H1 (cell line): ENCODE results near the gene U2AF1L4. TPM values are rescaled to one million over a fixed set of nuclear protein-coding genes. Genes with fewer than 3 reads are reported as not detected.

Experiments used
- CTCF ChIA-PET: fragments of 300-600 bp; sonication (Branson Sonifier 250); formaldehyde crosslinking; loops from one replicate; lab custom pipeline; 2021; ENCODE audit not compliant: partially characterized antibody; lab: Charles Lee
- POLR2A ChIA-PET: fragments of 300-600 bp; sonication (Branson Sonifier 250); formaldehyde crosslinking; loops from one replicate; lab custom pipeline; 2021; ENCODE audit warnings: inconsistent platforms; ENCODE audit not compliant: partially characterized antibody; lab: Charles Lee
- DNase-seq, 2 experiments: peaks; one replicate each; pipeline versions ENCODE4 v3.0.0 to v3.0.0-alpha.2; 2010 to 2022; ENCODE audit warnings: low spot score in 2 of 2, low read depth in 1 of 2, mixed read lengths in 1 of 2
- FAIRE-seq: peaks from 2 replicates; lab custom pipeline; 2011; peaks lifted over from hg19 to GRCh38; lab: Jason Lieb, UNC
- H2AFZ ChIP-seq: 2 replicates; pipeline ENCODE4 v1.8.1; 2012; ENCODE audit warnings: low read length, inconsistent platforms
- H2AK5ac ChIP-seq: 2 replicates; pipeline ENCODE4 v1.6.1; 2013; ENCODE audit warnings: low read depth, low read length
- H2BK120ac ChIP-seq: replicated peaks from 2 replicates; pipeline ENCODE3; 2013; ENCODE audit warnings: low read depth, low read length, inconsistent platforms
- H2BK12ac ChIP-seq: 2 replicates; pipeline ENCODE4 v1.6.1; 2013; ENCODE audit warnings: low read depth, low read length
- H2BK15ac ChIP-seq: 2 replicates; pipeline ENCODE4 v1.6.1; 2013; ENCODE audit warnings: low read length
- H2BK20ac ChIP-seq: 2 replicates; pipeline ENCODE4 v1.6.1; 2013; ENCODE audit warnings: low read length
- H2BK5ac ChIP-seq: 2 replicates; pipeline ENCODE4 v1.6.1; 2013; ENCODE audit warnings: low read depth, low read length
- H3K14ac ChIP-seq: 2 replicates; pipeline ENCODE4 v1.6.1; 2013; ENCODE audit warnings: inconsistent platforms; ENCODE audit not compliant: insufficient read length
- H3K18ac ChIP-seq: 2 replicates; pipeline ENCODE4 v1.6.1; 2013; ENCODE audit warnings: low read length; ENCODE audit errors: extremely low read depth
- H3K23ac ChIP-seq: 2 replicates; pipeline ENCODE4 v1.6.1; 2013; ENCODE audit warnings: inconsistent platforms; ENCODE audit not compliant: insufficient read length
- H3K23me2 ChIP-seq: 2 replicates; pipeline ENCODE4 v1.6.1; 2013; ENCODE audit warnings: low read depth, low read length
- H3K27ac ChIP-seq: 2 replicates; pipeline ENCODE4 v1.6.1; 2011; ENCODE audit warnings: low read depth, low read length, inconsistent platforms
- H3K27me3 ChIP-seq, 4 experiments: replicated peaks in 1 of 4; 1 replicate in 1 of 4; 2 replicates in 3 of 4; pipeline versions ENCODE4 v1.6.1 to v1.8.1; 2011 to 2013; ENCODE audit warnings: low read length in 3 of 4, mild to moderate bottlenecking in 3 of 4, inconsistent platforms in 2 of 4, mixed read lengths in 2 of 4, moderate library complexity in 1 of 4; ENCODE audit not compliant: control insufficient read depth in 3 of 4, insufficient read depth in 3 of 4; ENCODE audit errors: extremely low read depth in 1 of 4
- H3K36me3 ChIP-seq, 4 experiments: 2 replicates each; pipeline versions ENCODE4 v1.6.1 to v1.8.1; 2011 to 2013; ENCODE audit warnings: mild to moderate bottlenecking in 4 of 4, low read length in 3 of 4, moderate library complexity in 2 of 4, control low read depth in 1 of 4, inconsistent platforms in 1 of 4; ENCODE audit not compliant: insufficient read depth in 4 of 4, control insufficient read depth in 2 of 4
- H3K4ac ChIP-seq: replicated peaks from 2 replicates; pipeline ENCODE3; 2013; ENCODE audit warnings: low read length, low read depth, mixed read lengths, inconsistent platforms; ENCODE audit not compliant: insufficient read length
- H3K4me1 ChIP-seq, 4 experiments: replicated peaks in 1 of 4; 1 replicate in 1 of 4; 2 replicates in 3 of 4; pipeline versions ENCODE4 v1.6.1 to v1.8.1; 2011 to 2013; ENCODE audit warnings: low read length in 3 of 4, inconsistent platforms in 2 of 4, mixed read lengths in 1 of 4; ENCODE audit not compliant: insufficient read depth in 4 of 4, control insufficient read depth in 3 of 4
- H3K4me2 ChIP-seq, 2 experiments: 2 replicates each; pipeline versions ENCODE4 v1.6.1 to v1.8.1; 2011 to 2013; ENCODE audit warnings: low read depth in 2 of 2, low read length in 2 of 2, control low read depth in 1 of 2, inconsistent platforms in 1 of 2, mild to moderate bottlenecking in 1 of 2; ENCODE audit not compliant: insufficient read depth in 1 of 2
- H3K4me3 ChIP-seq, 4 experiments: fragments of 200-600, 300-600 bp in 1 of 4; sonication (generic), shearing (Covaris generic), sonication (Bioruptor Twin) in 1 of 4; 2 replicates each; pipeline versions ENCODE4 v1.5.1 to v1.8.1; 2011 to 2016; ENCODE audit warnings: low read length in 4 of 4, low read depth in 3 of 4, control low read depth in 2 of 4, inconsistent platforms in 2 of 4, mild to moderate bottlenecking in 2 of 4, mixed read lengths in 1 of 4, moderate library complexity in 1 of 4; ENCODE audit not compliant: insufficient read depth in 2 of 4; ENCODE audit errors: extremely low read depth in 1 of 4
- H3K56ac ChIP-seq: replicated peaks from 2 replicates; pipeline ENCODE3; 2013; ENCODE audit warnings: low read depth, mild to moderate bottlenecking, mixed read lengths, low read length, inconsistent platforms; ENCODE audit not compliant: insufficient read length
- H3K79me1 ChIP-seq: 2 replicates; pipeline ENCODE4 v1.6.1; 2013; ENCODE audit warnings: low read depth, low read length, control low read depth
- H3K79me2 ChIP-seq, 2 experiments: 2 replicates each; pipeline versions ENCODE4 v1.6.1 to v1.8.1; 2012 to 2013; ENCODE audit warnings: low read length in 2 of 2, mild to moderate bottlenecking in 2 of 2, inconsistent platforms in 1 of 2; ENCODE audit not compliant: insufficient read depth in 2 of 2, control insufficient read depth in 1 of 2
- H3K9ac ChIP-seq, 4 experiments: replicated peaks in 1 of 4; 1 replicate in 1 of 4; 2 replicates in 3 of 4; pipeline versions ENCODE4 v1.6.1 to v1.8.1; 2011 to 2013; ENCODE audit warnings: low read depth in 3 of 4, low read length in 3 of 4, control low read depth in 2 of 4, mild to moderate bottlenecking in 2 of 4, moderate library complexity in 2 of 4, inconsistent platforms in 1 of 4; ENCODE audit errors: extremely low read depth in 1 of 4
- H3K9me3 ChIP-seq, 2 experiments: 2 replicates each; pipeline versions ENCODE4 v1.6.1 to v1.8.1; 2012 to 2013; ENCODE audit warnings: mild to moderate bottlenecking in 2 of 2, moderate library complexity in 2 of 2, control low read depth in 1 of 2, inconsistent platforms in 1 of 2, low read depth in 1 of 2, low read length in 1 of 2, mixed read lengths in 1 of 2; ENCODE audit not compliant: insufficient read depth in 2 of 2
- H4K20me1 ChIP-seq, 2 experiments: replicated peaks in 1 of 2; 2 replicates each; pipeline versions ENCODE3 to v1.8.1; 2011 to 2013; ENCODE audit warnings: inconsistent platforms in 2 of 2, low read length in 2 of 2, mild to moderate bottlenecking in 1 of 2; ENCODE audit not compliant: insufficient read depth in 2 of 2, control insufficient read depth in 1 of 2
- H4K5ac ChIP-seq: 2 replicates; pipeline ENCODE4 v1.6.1; 2013; ENCODE audit warnings: low read length, low read depth, mixed read lengths, inconsistent platforms; ENCODE audit not compliant: insufficient read length
- H4K8ac ChIP-seq: 2 replicates; pipeline ENCODE4 v1.8.0; 2013; ENCODE audit warnings: mild to moderate bottlenecking, moderate library complexity, low read length, inconsistent platforms; ENCODE audit not compliant: insufficient read depth; ENCODE audit errors: extremely low read depth
- H4K91ac ChIP-seq: replicated peaks from 2 replicates; pipeline ENCODE3; 2013; ENCODE audit warnings: low read length, mixed read lengths, inconsistent platforms; ENCODE audit not compliant: insufficient read length
- EZH2 ChIP-seq: fragments of 200-600 bp; sonication (generic); IDR thresholded peaks from 2 replicates; pipeline ENCODE4 v1.7.1; 2012; ENCODE audit warnings: low read depth, mild to moderate bottlenecking, moderate library complexity, low read length, inconsistent platforms; ENCODE audit not compliant: severe bottlenecking
- NANOG ChIP-seq: IDR thresholded peaks from 2 replicates; pipeline ENCODE4 v1.6.1; 2011; ENCODE audit warnings: low read length, low read depth, mild to moderate bottlenecking, inconsistent platforms; ENCODE audit not compliant: insufficient read depth, poor library complexity, severe bottlenecking
- SAP30 ChIP-seq: fragments of 300-600 bp; sonication (generic); IDR thresholded peaks from 2 replicates; pipeline ENCODE4 v1.7.1; 2012; ENCODE audit warnings: low read length, moderate library complexity, mild to moderate bottlenecking, inconsistent platforms; ENCODE audit not compliant: insufficient read depth, insufficient replicate concordance
- SUZ12 ChIP-seq: fragments of 200-600 bp; sonication (generic); IDR thresholded peaks from 2 replicates; pipeline ENCODE4 v1.6.1; 2012; ENCODE audit warnings: mild to moderate bottlenecking, inconsistent platforms, low read length, moderate library complexity, mixed read lengths
- TAF7 ChIP-seq: optimal IDR thresholded peaks from 2 replicates; pipeline ENCODE3; 2011; ENCODE audit warnings: low read depth, mild to moderate bottlenecking, inconsistent platforms, low read length, moderate library complexity, borderline replicate concordance
- YY1 ChIP-seq: IDR thresholded peaks from 2 replicates; pipeline ENCODE4 v1.6.1; 2011; ENCODE audit warnings: low read depth, mild to moderate bottlenecking, low read length
- WGBS, 2 experiments: shearing (Covaris generic) in 1 of 2; methylation state at CpG; one replicate each; pipeline versions ENCODE4 v1.1.6 to v1.1.7; 2013 to 2015; ENCODE audit warnings: low lambda C conversion rate in 2 of 2, mixed read lengths in 2 of 2, inconsistent platforms in 1 of 2, low coverage in 1 of 2, missing lambda C conversion rate in 1 of 2; ENCODE audit not compliant: insufficient replicate concordance in 2 of 2, insufficient coverage in 1 of 2, insufficient read length in 1 of 2; ENCODE audit errors: extremely low coverage in 1 of 2, missing lambda C conversion rate in 1 of 2; 5-methylcytosine and 5-hydroxymethylcytosine counted together
- polyA plus RNA-seq, 7 experiments: library from polyadenylated mRNA; depleted of rRNA in 3 of 7; stranded (reverse) in 5 of 7; unstranded in 2 of 7; fragments of >200 nt in 5 of 7; fragments of 200-250 nt in 2 of 7; gene quantifications; 1 replicate in 5 of 7; 2 replicates in 1 of 7; 4 replicates in 1 of 7; pipeline versions ENCODE4 v1.2.1 to v1.2.3, GENCODE V29; 2011 to 2013; ENCODE audit warnings: missing spikeins in 2 of 7, mixed read lengths in 2 of 7
- total RNA-seq: library from RNA; stranded (reverse); fragmentation: NEBNext Ultra II Directional; extraction: Animal tissue kit (Norgen Biotek cat#: 25700); gene quantifications from 2 replicates; pipeline ENCODE4 v1.2.1, GENCODE V29; 2021

The U2AF1L4 gene
- total and polyA plus RNA-seq, 2 of the 8 experiments (the other 6 are each of a cell fraction or from before 2014, with no cell fraction given): 15.1 to 32.7 TPM

- no peak overlapping the region for H2BK120ac ChIP-seq
- no peak overlapping the region for H4K91ac ChIP-seq
- H3K23me2 ChIP-seq: no peaks in the 10 kb centered on the region; the same call in 1 of the 2 replicates
- no peak overlapping the region for H4K5ac ChIP-seq
- no peak overlapping the region for H2BK20ac ChIP-seq
- no peak overlapping the region for H2BK15ac ChIP-seq
- ChIA-PET CTCF (interaction anchor here (0.7 to 11.8 kb wide), 4 partner anchors 15 to 168 kb away, joined by 3 to 80 read pairs (median 3); partner anchors contain the start of gene IGFLR1), POLR2A (interaction anchor here (0.7 to 6.1 kb wide), 5 partner anchors 9 to 227 kb away, joined by 3 to 39 read pairs (median 5); no protein-coding TSS in a partner anchor)
- no peak overlapping the region for H3K9ac ChIP-seq
- no peak overlapping the region for H3K4me2 ChIP-seq
- 95% methylated on average over 20 of the region's 24 CpGs; no CpG with 5 or more reads in 1 of the 2 experiments for WGBS, 2 experiments
- H3K56ac ChIP-seq: no peak overlapping the region
- H3K18ac ChIP-seq: no peak overlapping the region
- H3K4me3 ChIP-seq: no peak overlapping the region
- H3K23ac ChIP-seq: no peak overlapping the region
- H3K4me1 ChIP-seq: peaks cover 0 to 5% (median under 1%) of the 10 kb centered on the region in 4 experiments; a peak in 2 of 7 replicates
- no peak overlapping the region for H2AK5ac ChIP-seq
- no peak overlapping the region for H4K8ac ChIP-seq
- H3K27ac ChIP-seq: no peak overlapping the region
- no peak overlapping the region for H3K14ac ChIP-seq
- H3K9me3 ChIP-seq: no peaks in the 10 kb centered on the region
- no peaks in the 10 kb centered on the region for H3K27me3 ChIP-seq
- DNase-seq: no peak
- TF ChIP-seq NANOG (no peak), SAP30 (no peak), EZH2 (no peak), TAF7 (no peak), YY1 (no peak), SUZ12 (no peak)
- peaks cover 7 to 19% of the 10 kb centered on the region in 2 experiments for H4K20me1 ChIP-seq
- H3K36me3 ChIP-seq: peaks cover 41 to 64% (median 54%) of the 10 kb centered on the region in 4 experiments
- peaks cover 0 to 16% of the 10 kb centered on the region in 2 experiments; a peak in 2 of 4 replicates for H3K79me2 ChIP-seq
- peaks cover 6% of the 10 kb centered on the region; the same call in 1 of the 2 replicates for H3K79me1 ChIP-seq
- H2AFZ ChIP-seq: no peak overlapping the region
- no peak overlapping the region for H2BK12ac ChIP-seq
- H3K4ac ChIP-seq: no peak overlapping the region
- H2BK5ac ChIP-seq: no peak overlapping the region
- FAIRE-seq: no peak
These were observed 21.5 kb downstream of the U2AF1L4 start for GRCh38 chr19:35723671-35724070.
